Spleen (tissue), 11 donors: Measurements from ENCODE around the gene GGN. TPM values are rescaled to one million over a fixed set of nuclear protein-coding genes. Genes with fewer than 3 reads are reported as not detected.

Experiments
- DNase-seq: peaks from one replicate; pipeline ENCODE4 v3.0.0-alpha.2; 2020
- H3K27ac ChIP-seq, 8 donors: fragments of 200-600 bp; sonication (generic) in 7 of 8; 1 replicate in 4 of 8; 2 replicates in 4 of 8; pipeline versions ENCODE4 v1.5.0 to v1.8.0; 2016 to 2021; ENCODE audit warnings: inconsistent platforms in 4 of 8, mild to moderate bottlenecking in 4 of 8, moderate library complexity in 1 of 8
- H3K27me3 ChIP-seq, 7 donors: fragments of 200-600 bp; sonication (generic) in 6 of 7; replicated peaks in 1 of 7; 1 replicate in 4 of 7; 2 replicates in 3 of 7; pipeline versions ENCODE4 v1.5.0 to v1.8.0; 2016 to 2021; ENCODE audit warnings: inconsistent platforms in 3 of 7, mild to moderate bottlenecking in 1 of 7
- H3K36me3 ChIP-seq, 6 donors: fragments of 200-600 bp; sonication (generic) in 5 of 6; 1 replicate in 4 of 6; 2 replicates in 2 of 6; pipeline versions ENCODE4 v1.5.0 to v1.8.0; 2016 to 2021; ENCODE audit warnings: inconsistent platforms in 2 of 6
- H3K4me1 ChIP-seq, 6 donors: fragments of 200-600 bp; sonication (generic) in 5 of 6; 1 replicate in 3 of 6; 2 replicates in 3 of 6; pipeline versions ENCODE4 v1.5.0 to v1.8.0; 2016 to 2021; ENCODE audit warnings: inconsistent platforms in 3 of 6
- H3K4me3 ChIP-seq, 8 donors: fragments of 200-600 bp; sonication (generic) in 7 of 8; 1 replicate in 4 of 8; 2 replicates in 4 of 8; pipeline versions ENCODE4 v1.5.0 to v1.8.0; 2016 to 2021; ENCODE audit warnings: inconsistent platforms in 4 of 8, mild to moderate bottlenecking in 4 of 8, moderate library complexity in 2 of 8
- H3K9me3 ChIP-seq, 8 donors: fragments of 200-600 bp; sonication (generic) in 7 of 8; 1 replicate in 4 of 8; 2 replicates in 4 of 8; pipeline versions ENCODE4 v1.5.0 to v1.8.0; 2016 to 2021; ENCODE audit warnings: inconsistent platforms in 4 of 8
- POLR2A ChIP-seq, 3 donors: fragments of 450-650 bp; IDR thresholded peaks; one replicate each; pipeline ENCODE4 v1.5.1; 2017; ENCODE audit warnings: antibody characterized with exemption in 3 of 3, mild to moderate bottlenecking in 1 of 3
- POLR2AphosphoS5 ChIP-seq, 3 donors: sonication (generic); formaldehyde crosslinking; IDR thresholded peaks; one replicate each; pipeline ENCODE4 v1.5.1; 2017; ENCODE audit warnings: antibody characterized with exemption in 3 of 3
- WGBS, 5 donors: extraction: QIAGEN DNeasy Blood & Tissue Kit in 3 of 5; methylation state at CpG; one replicate each; pipeline versions ENCODE4 v1.1.5 to v1.1.7; 2013 to 2018; 5-methylcytosine and 5-hydroxymethylcytosine counted together
- intact Hi-C: fragments of 100-400 bp; cut with DNase I; formaldehyde crosslinking; loops from one replicate; pipeline ENCODE4 v1.15.0; 2023; ENCODE audit warnings: low total_unique reads
- polyA plus RNA-seq, 3 donors: library from polyadenylated mRNA; stranded (reverse); fragments of 200-250 nt; gene quantifications; one replicate each; pipeline ENCODE4 v1.2.1, GENCODE V29; 2013
- total RNA-seq, 7 donors: library from RNA; depleted of rRNA in 3 of 7; stranded (reverse); fragments of >200 nt in 3 of 7; fragmentation: NEBNext Ultra II Directional in 4 of 7; extraction: Animal tissue kit (Norgen Biotek cat#: 25700) in 4 of 7; gene quantifications; one replicate each; pipeline versions ENCODE4 v1.1.0 to v1.2.1, GENCODE V29; 2016 to 2021
- TF ChIP-seq, protein P1 (sequence below), 11 experiments: fragments of 200-600 bp in 7 of 11; fragments of 450-650 bp in 4 of 11; sonication (generic) in 4 of 11; IDR thresholded peaks in 8 of 11; conservative IDR thresholded peaks in 3 of 11; 1 replicate in 7 of 11; 2 replicates in 4 of 11; pipeline versions ENCODE4 v1.4.0 to v1.8.0; 2016 to 2021; ENCODE audit warnings: antibody characterized with exemption in 11 of 11, inconsistent platforms in 4 of 11, mild to moderate bottlenecking in 1 of 11
- donor health status: healthy with polysubstance abuse.
- donor health status: DM: no; HTN: no; CAD: no; lungs with moderate emphysema.
- donor health status: DM: no; HTN: no; CAD: no.
- donor health status: Bipolar disorder and iron deficiency.
- donor health status: healthy.
- donor health status: DM: no; HTN: no; CAD: no.
- donor health status: DM: yes; HTN: yes; CAD: no.

GGN gene
- total and polyA plus RNA-seq, 10 donors = 0.08 to 0.19 TPM; not detected in 8

DNA sequence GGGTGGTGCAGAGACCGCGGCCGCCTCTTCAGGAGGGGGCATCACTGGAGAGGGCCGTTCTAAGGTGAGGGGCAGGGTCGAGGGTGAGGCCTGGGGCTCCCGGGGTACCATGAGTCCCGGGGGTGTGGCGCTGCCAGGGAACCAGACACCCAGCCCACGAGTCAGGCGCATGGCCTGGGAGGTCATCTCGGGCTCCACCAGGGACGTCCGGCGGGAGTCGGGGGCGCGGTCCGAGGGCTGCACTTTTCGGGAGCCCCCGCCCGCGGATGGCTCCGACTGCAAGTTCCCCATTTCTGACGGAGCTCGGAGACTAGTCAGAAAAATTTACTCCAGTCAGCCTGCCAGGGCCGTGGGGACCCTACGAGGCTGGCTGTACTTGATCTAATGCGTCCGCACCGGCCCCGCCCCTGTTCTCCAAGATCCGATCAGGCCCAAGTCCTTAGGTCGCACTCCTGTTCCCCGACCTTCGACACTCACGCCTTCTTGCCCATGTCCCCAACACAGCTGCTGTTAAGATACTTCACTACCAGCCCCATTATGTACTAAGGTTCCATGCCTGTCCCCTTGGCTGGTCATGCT lies 774 bp downstream of the GGN start:
- 3 to 10% (median 5%) methylated on average over 21 to 36 of the region's 36 CpGs for WGBS, 5 donors
- Histone ChIP-seq H3K36me3 (peaks cover 0 to 44% (median 29%) of the 10 kb centered on the region in 6 donors), H3K4me3 (peak overlapping the region in 6 of 8 donors; percentile 41 to 73 (median 46)), H3K27me3 (peaks cover 0 to 84% (median 48%) of the 10 kb centered on the region in 7 donors), H3K9me3 (no peaks in the 10 kb centered on the region), H3K27ac (peak overlapping the region in 3 of 8 donors; percentile 57 to 75 (median 69)), H3K4me1 (peaks cover 30 to 52% (median 42%) of the 10 kb centered on the region in 6 donors)
- DNase-seq = peak; percentile 85
- intact Hi-C loops = no loop called here
- TF ChIP-seq, protein P1, sequence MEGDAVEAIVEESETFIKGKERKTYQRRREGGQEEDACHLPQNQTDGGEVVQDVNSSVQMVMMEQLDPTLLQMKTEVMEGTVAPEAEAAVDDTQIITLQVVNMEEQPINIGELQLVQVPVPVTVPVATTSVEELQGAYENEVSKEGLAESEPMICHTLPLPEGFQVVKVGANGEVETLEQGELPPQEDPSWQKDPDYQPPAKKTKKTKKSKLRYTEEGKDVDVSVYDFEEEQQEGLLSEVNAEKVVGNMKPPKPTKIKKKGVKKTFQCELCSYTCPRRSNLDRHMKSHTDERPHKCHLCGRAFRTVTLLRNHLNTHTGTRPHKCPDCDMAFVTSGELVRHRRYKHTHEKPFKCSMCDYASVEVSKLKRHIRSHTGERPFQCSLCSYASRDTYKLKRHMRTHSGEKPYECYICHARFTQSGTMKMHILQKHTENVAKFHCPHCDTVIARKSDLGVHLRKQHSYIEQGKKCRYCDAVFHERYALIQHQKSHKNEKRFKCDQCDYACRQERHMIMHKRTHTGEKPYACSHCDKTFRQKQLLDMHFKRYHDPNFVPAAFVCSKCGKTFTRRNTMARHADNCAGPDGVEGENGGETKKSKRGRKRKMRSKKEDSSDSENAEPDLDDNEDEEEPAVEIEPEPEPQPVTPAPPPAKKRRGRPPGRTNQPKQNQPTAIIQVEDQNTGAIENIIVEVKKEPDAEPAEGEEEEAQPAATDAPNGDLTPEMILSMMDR (IDR thresholded peaks at IDR 0.05 in 8 of 11, conservative IDR thresholded peaks at IDR 0.05 in 3 of 11) = no peak
- no peak for TF ChIP-seq POLR2A (IDR thresholded peaks at IDR 0.05)
- TF ChIP-seq POLR2AphosphoS5 (IDR thresholded peaks at IDR 0.05) = peak in 1 of 3 donors; percentile 11

- 26 to 65% (median 38%) methylated on average over 20 to 61 of the region's 61 CpGs for WGBS, 5 donors
- DNase-seq = no peak
- Histone ChIP-seq H3K4me1 (peaks cover 30 to 52% (median 42%) of the 10 kb centered on the region in 6 donors), H3K27me3 (peaks cover 0 to 78% (median 48%) of the 10 kb centered on the region in 7 donors), H3K9me3 (no peaks in the 10 kb centered on the region), H3K27ac (no peak overlapping the region), H3K4me3 (peak overlapping the region in 5 of 8 donors; percentile 41 to 73 (median 49)), H3K36me3 (peaks cover under 1 to 50% (median 36%) of the 10 kb centered on the region in 6 donors)
- TF ChIP-seq, protein P1 (IDR thresholded peaks at IDR 0.05 in 8 of 11, conservative IDR thresholded peaks at IDR 0.05 in 3 of 11) = no peak
- TF ChIP-seq POLR2AphosphoS5 (IDR thresholded peaks at IDR 0.05) = peak in 1 of 3 donors; percentile 21
- intact Hi-C loops = no loop called here
Measured at GRCh38 chr19:38386300-38386970, 1.4 kb downstream of the GGN start.

GRCh38 chr19:38385804-38386257 lies 2.0 kb downstream of the GGN start:
- 34 to 65% (median 36%) methylated on average over 17 to 40 of the region's 40 CpGs for WGBS, 5 donors
- TF ChIP-seq, protein P1 (IDR thresholded peaks at IDR 0.05 in 8 of 11, conservative IDR thresholded peaks at IDR 0.05 in 3 of 11) = no peak
- TF ChIP-seq POLR2AphosphoS5 (IDR thresholded peaks at IDR 0.05) = peak in 1 of 3 donors; percentile 24
- TF ChIP-seq POLR2A (IDR thresholded peaks at IDR 0.05) = no peak
- Histone ChIP-seq H3K9me3 (no peaks in the 10 kb centered on the region), H3K4me3 (peak overlapping the region in 3 of 8 donors; percentile 3 to 73 (median 41)), H3K4me1 (peaks cover 30 to 52% (median 42%) of the 10 kb centered on the region in 6 donors), H3K36me3 (peaks cover 3 to 56% (median 42%) of the 10 kb centered on the region in 6 donors), H3K27ac (no peak overlapping the region), H3K27me3 (peaks cover 0 to 77% (median 48%) of the 10 kb centered on the region in 7 donors)
- no peak for DNase-seq
- intact Hi-C loops = no loop called here
